ENCODE data around the gene POC1B.

- TF ChIP-seq YY1 (IDR thresholded peaks at IDR 0.05; ENCODE audit: insufficient read depth, insufficient read length) (no peak), ZNF274 (IDR thresholded peaks at IDR 0.05; ENCODE audit: low read depth, low read length) (no peak), SUZ12 (IDR thresholded peaks at IDR 0.05; ENCODE audit: extremely low read depth, insufficient read depth, insufficient read length) (no peak)
Observed at GRCh38 chr12:89573051-89573810, 47.4 kb upstream of the POC1B start.

Data from NT2/D1 (cell line).